ENCODE results near the gene KISS1.

DNA sequence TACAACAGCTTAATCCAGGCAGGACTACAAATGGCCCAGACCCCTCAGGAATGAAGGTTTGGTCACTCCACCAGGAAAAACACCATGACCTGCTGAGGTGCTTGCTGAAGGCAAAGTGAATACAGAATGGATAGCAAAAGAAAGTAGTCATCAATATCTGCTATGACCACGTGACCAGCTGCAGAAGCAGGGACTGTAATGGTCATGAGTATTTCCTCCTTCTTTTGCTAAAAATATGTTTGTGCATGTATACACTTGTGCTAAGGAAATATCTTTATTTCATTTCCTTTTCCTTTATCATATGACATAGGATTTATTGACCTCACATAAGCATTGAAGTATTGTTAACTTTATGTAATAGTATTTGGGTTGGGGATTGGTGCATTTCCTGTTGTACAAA lies 43.9 kb upstream of the KISS1 start:
- TF ChIP-seq EZH2phosphoT487 (IDR thresholded peaks at IDR 0.05; ENCODE audit: low read depth, severe bottlenecking, unreplicated experiment): no peak
- TF ChIP-seq, protein P1, sequence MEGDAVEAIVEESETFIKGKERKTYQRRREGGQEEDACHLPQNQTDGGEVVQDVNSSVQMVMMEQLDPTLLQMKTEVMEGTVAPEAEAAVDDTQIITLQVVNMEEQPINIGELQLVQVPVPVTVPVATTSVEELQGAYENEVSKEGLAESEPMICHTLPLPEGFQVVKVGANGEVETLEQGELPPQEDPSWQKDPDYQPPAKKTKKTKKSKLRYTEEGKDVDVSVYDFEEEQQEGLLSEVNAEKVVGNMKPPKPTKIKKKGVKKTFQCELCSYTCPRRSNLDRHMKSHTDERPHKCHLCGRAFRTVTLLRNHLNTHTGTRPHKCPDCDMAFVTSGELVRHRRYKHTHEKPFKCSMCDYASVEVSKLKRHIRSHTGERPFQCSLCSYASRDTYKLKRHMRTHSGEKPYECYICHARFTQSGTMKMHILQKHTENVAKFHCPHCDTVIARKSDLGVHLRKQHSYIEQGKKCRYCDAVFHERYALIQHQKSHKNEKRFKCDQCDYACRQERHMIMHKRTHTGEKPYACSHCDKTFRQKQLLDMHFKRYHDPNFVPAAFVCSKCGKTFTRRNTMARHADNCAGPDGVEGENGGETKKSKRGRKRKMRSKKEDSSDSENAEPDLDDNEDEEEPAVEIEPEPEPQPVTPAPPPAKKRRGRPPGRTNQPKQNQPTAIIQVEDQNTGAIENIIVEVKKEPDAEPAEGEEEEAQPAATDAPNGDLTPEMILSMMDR (IDR thresholded peaks at IDR 0.05; ENCODE audit: poor library complexity): no peak

All from hepatocyte (in vitro differentiated cells).